PC-3 (cell line): ENCODE data around the gene PKDREJ.

Experiments used
- EZH2phosphoT487 ChIP-seq: fragments of 300-600 bp; sonication (generic); IDR thresholded peaks from 2 replicates; pipeline ENCODE4 v1.6.1; 2018; ENCODE audit warnings: mild to moderate bottlenecking, antibody characterized with exemption, low read length, borderline replicate concordance
- TF ChIP-seq, protein P1 (sequence below): fragments of 300-600 bp; sonication (generic); conservative IDR thresholded peaks from 2 replicates; pipeline ENCODE4 v1.5.1; 2017; ENCODE audit warnings: antibody characterized with exemption, low read depth, mild to moderate bottlenecking, low read length

DNA sequence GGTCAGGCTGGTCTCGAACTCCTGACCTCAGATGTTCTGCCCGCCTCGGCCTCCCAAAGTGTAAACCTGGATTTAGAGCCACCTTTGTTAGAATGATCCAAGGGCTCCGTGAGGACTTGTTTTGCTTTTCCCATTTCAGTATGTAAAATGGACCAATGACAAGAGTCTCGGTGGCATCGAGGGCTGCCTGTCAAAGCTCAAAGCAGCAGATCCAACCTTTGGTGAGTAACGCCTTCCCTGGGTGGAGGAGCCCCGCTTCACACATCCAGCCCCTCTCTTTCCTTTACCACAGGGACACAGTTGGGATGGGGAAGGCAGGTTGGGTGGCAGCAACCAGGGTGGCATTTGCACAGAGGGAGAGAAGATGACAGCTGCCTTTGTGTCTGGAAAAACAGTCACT, 9.1 kb upstream of the PKDREJ start:
- TF ChIP-seq, protein P1, sequence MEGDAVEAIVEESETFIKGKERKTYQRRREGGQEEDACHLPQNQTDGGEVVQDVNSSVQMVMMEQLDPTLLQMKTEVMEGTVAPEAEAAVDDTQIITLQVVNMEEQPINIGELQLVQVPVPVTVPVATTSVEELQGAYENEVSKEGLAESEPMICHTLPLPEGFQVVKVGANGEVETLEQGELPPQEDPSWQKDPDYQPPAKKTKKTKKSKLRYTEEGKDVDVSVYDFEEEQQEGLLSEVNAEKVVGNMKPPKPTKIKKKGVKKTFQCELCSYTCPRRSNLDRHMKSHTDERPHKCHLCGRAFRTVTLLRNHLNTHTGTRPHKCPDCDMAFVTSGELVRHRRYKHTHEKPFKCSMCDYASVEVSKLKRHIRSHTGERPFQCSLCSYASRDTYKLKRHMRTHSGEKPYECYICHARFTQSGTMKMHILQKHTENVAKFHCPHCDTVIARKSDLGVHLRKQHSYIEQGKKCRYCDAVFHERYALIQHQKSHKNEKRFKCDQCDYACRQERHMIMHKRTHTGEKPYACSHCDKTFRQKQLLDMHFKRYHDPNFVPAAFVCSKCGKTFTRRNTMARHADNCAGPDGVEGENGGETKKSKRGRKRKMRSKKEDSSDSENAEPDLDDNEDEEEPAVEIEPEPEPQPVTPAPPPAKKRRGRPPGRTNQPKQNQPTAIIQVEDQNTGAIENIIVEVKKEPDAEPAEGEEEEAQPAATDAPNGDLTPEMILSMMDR, result no peak
- TF ChIP-seq EZH2phosphoT487, result no peak
